Endothelial cell of umbilical vein (primary cell): ENCODE results near the gene NT5M. TPM values are rescaled to one million over a fixed set of nuclear protein-coding genes. Genes with fewer than 3 reads are reported as not detected.

Experiments
- BruUV-seq: library from RNA; stranded (reverse); fragments of 400-500 nt; replicated peaks from 2 replicates; lab custom pipeline; 2021; lab: Mats Ljungman, UMichigan
- CTCF ChIA-PET: fragments of 300-600, 350-600 bp; sonication (Branson Sonifier 250); formaldehyde crosslinking; loops from one replicate; lab custom pipeline; 2021; ENCODE audit warnings: antibody characterized with exemption, inconsistent platforms; lab: Charles Lee
- POLR2A ChIA-PET: fragments of 300-600, 350-600 bp; sonication (Branson Sonifier 250); formaldehyde crosslinking; loops from one replicate; lab custom pipeline; 2021; ENCODE audit warnings: antibody characterized with exemption, inconsistent platforms; lab: Charles Lee
- DNase-seq: peaks from one replicate; pipeline ENCODE4 v3.0.0-alpha.2; 2011; ENCODE audit warnings: low read depth, low spot score
- FAIRE-seq: peaks from 2 replicates; lab custom pipeline; 2011; peaks lifted over from hg19 to GRCh38; lab: Jason Lieb, UNC
- H2AFZ ChIP-seq: 2 replicates; pipeline ENCODE4 v1.6.0; 2012; ENCODE audit warnings: low read depth, low read length, control low read depth, inconsistent platforms
- H3K27ac ChIP-seq: 2 replicates; pipeline ENCODE4 v1.5.1; 2011; ENCODE audit warnings: low read depth, mild to moderate bottlenecking, control low read depth, low read length, moderate library complexity; ENCODE audit not compliant: insufficient read depth
- H3K27me3 ChIP-seq, 2 experiments: 2 replicates each; pipeline versions ENCODE4 v1.6.0 to v1.6.1; 2011; ENCODE audit warnings: low read length in 2 of 2, mixed read lengths in 1 of 2; ENCODE audit not compliant: control insufficient read depth in 2 of 2, insufficient read depth in 2 of 2
- H3K36me3 ChIP-seq, 2 experiments: 2 replicates in 1 of 2; 3 replicates in 1 of 2; pipeline ENCODE4 v1.5.1; 2011; ENCODE audit warnings: low read length in 2 of 2, mild to moderate bottlenecking in 1 of 2, moderate library complexity in 1 of 2; ENCODE audit not compliant: control insufficient read depth in 2 of 2, insufficient read depth in 2 of 2; ENCODE audit errors: extremely low read depth in 1 of 2
- H3K4me1 ChIP-seq: 3 replicates; pipeline ENCODE4 v1.5.1; 2011; ENCODE audit warnings: mild to moderate bottlenecking, low read length; ENCODE audit not compliant: control insufficient read depth, insufficient read depth; ENCODE audit errors: extremely low read depth
- H3K4me2 ChIP-seq: 2 replicates; pipeline ENCODE4 v1.6.1; 2011; ENCODE audit warnings: low read length, control low read depth, mixed read lengths; ENCODE audit not compliant: insufficient read depth
- H3K4me3 ChIP-seq, 3 experiments: fragments of 200-600 bp in 1 of 3; sonication (generic), shearing (Covaris generic) in 1 of 3; replicated peaks in 1 of 3; 2 replicates each; pipeline ENCODE4 v1.5.1; 2011 to 2016; ENCODE audit warnings: control low read depth in 3 of 3, low read length in 3 of 3, mild to moderate bottlenecking in 2 of 3, inconsistent platforms in 1 of 3, low read depth in 1 of 3, moderate library complexity in 1 of 3; ENCODE audit not compliant: insufficient read depth in 1 of 3
- H3K79me2 ChIP-seq: 2 replicates; pipeline ENCODE4 v1.6.0; 2012; ENCODE audit warnings: low read length, inconsistent platforms; ENCODE audit not compliant: control insufficient read depth, insufficient read depth
- H3K9ac ChIP-seq: replicated peaks from 2 replicates; pipeline ENCODE3; 2011; ENCODE audit warnings: low read length, control low read depth; ENCODE audit not compliant: insufficient read depth; ENCODE audit errors: extremely low read depth
- H3K9me1 ChIP-seq: replicated peaks from 3 replicates; pipeline ENCODE4 v1.6.0; 2011; ENCODE audit warnings: mild to moderate bottlenecking, low read length; ENCODE audit not compliant: control insufficient read depth, insufficient read depth; ENCODE audit errors: extremely low read depth
- H3K9me3 ChIP-seq: replicated peaks from 2 replicates; pipeline ENCODE4 v1.5.1; 2012; ENCODE audit warnings: low read length, inconsistent platforms; ENCODE audit not compliant: control insufficient read depth, insufficient read depth
- H4K20me1 ChIP-seq: replicated peaks from 2 replicates; pipeline ENCODE3; 2011; ENCODE audit warnings: mild to moderate bottlenecking, low read length; ENCODE audit not compliant: control insufficient read depth, insufficient read depth; ENCODE audit errors: extremely low read depth
- EZH2 ChIP-seq: IDR thresholded peaks from 2 replicates; pipeline ENCODE4 v1.6.1; 2012; ENCODE audit warnings: borderline replicate concordance, low read depth, mild to moderate bottlenecking, moderate library complexity, low read length, inconsistent platforms; ENCODE audit not compliant: severe bottlenecking
- FOS ChIP-seq: IDR thresholded peaks from 2 replicates; pipeline ENCODE4 v1.6.1; 2011; ENCODE audit warnings: mild to moderate bottlenecking, low read length, moderate library complexity, borderline replicate concordance; ENCODE audit not compliant: insufficient read depth
- GATA2 ChIP-seq: IDR thresholded peaks from 2 replicates; pipeline ENCODE4 v1.7.0; 2011; ENCODE audit warnings: low read depth, mild to moderate bottlenecking, moderate library complexity, mixed read lengths, low read length; ENCODE audit not compliant: insufficient read length, insufficient read depth
- JUN ChIP-seq: IDR thresholded peaks from 2 replicates; pipeline ENCODE4 v1.6.1; 2011; ENCODE audit warnings: borderline replicate concordance, low read depth; ENCODE audit not compliant: insufficient read length, insufficient read depth
- MAX ChIP-seq: IDR thresholded peaks from 2 replicates; pipeline ENCODE4 v1.6.1; 2011; ENCODE audit not compliant: insufficient read depth, insufficient read length
- MYC ChIP-seq: IDR thresholded peaks from one replicate; pipeline ENCODE4 v1.6.1; 2011; ENCODE audit warnings: mild to moderate bottlenecking, low read depth, low read length
- POLR2A ChIP-seq: IDR thresholded peaks from 2 replicates; pipeline ENCODE4 v1.6.1; 2012; ENCODE audit warnings: low read depth, mild to moderate bottlenecking, control low read depth, low read length
- POLR2AphosphoS5 ChIP-seq: IDR thresholded peaks from 2 replicates; pipeline ENCODE4 v1.6.1; 2012; ENCODE audit warnings: low read depth, mild to moderate bottlenecking, control low read depth, low read length, moderate library complexity; ENCODE audit not compliant: insufficient read depth
- dilution Hi-C: fragments of 300-500 bp; cut with MboI; formaldehyde crosslinking; loops from one replicate; pipeline ENCODE4 v1.15.0; 2019; ENCODE audit warnings: low sequenced_read_pairs; ENCODE audit not compliant: extremely low pct_ligation_motif_present
- intact Hi-C: fragments of 100-400 bp; cut with micrococcal nuclease; formaldehyde crosslinking; loops from one replicate; pipeline ENCODE4 v1.10.0; 2022
- polyA plus RNA-seq, 4 experiments: library from polyadenylated mRNA; depleted of rRNA in 3 of 4; stranded (reverse) in 3 of 4; unstranded in 1 of 4; fragments of >200 nt; gene quantifications; 2 replicates each; pipeline versions ENCODE4 v1.2.1 to v1.2.3, GENCODE V29; 2011 to 2012; ENCODE audit warnings: missing spikeins in 1 of 4
- total RNA-seq: library from RNA; stranded (reverse); gene quantifications from 2 replicates; pipeline ENCODE4 v1.2.3, GENCODE V29; 2021
- TF ChIP-seq, protein P1 (sequence below), 2 donors: IDR thresholded peaks; 1 replicate in 1 of 2; 2 replicates in 1 of 2; pipeline ENCODE4 v1.5.1; 2011; ENCODE audit warnings: low read length in 2 of 2, mild to moderate bottlenecking in 2 of 2, moderate library complexity in 2 of 2, control low read depth in 1 of 2, inconsistent platforms in 1 of 2, low read depth in 1 of 2; ENCODE audit not compliant: insufficient read depth in 1 of 2; ENCODE audit errors: extremely low read depth in 1 of 2

Gene NT5M
- total and polyA plus RNA-seq, 2 donors (not counting 3 experiments of a cell fraction or from before 2014, with no cell fraction given), result 0.91 to 3.0 TPM

DNA sequence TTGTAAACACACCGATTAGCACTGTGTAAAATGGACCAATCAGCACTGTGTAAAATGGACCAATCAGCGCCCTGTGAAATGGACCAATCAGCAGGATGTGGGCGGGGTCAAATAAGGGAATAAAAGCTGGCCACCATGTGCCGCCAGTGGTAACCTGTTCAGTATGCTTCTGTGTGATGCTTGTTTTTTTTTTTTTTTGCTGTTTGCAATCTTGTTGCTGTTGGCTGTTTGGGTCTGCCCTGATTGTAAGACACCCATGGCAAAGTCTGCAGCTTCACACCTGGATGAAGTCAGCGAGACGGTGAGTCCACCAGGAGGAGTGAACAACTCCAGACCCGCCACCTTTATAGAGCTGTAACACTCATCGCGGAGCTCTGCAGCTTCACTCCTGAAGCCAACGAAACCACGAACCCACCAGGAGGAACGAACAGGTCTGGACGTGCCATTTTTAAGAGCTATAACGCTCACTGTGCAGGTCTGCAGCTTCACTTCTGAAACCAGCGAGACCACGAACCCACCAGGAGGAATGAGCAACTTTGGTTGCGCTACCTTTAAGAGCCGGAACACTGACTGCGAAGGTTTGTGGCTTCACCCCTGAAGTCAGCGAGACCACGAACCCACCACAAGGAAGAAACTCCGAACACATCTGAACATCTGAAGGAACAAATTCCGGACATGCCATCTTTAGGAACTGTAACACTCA is 88.6 kb downstream of the NT5M start:
- Histone ChIP-seq H3K27me3 (no peaks in the 10 kb centered on the region), H3K9me3 (no peaks in the 10 kb centered on the region), H3K4me1 (no peaks in the 10 kb centered on the region), H3K4me3 (no peak overlapping the region), H3K79me2 (no peaks in the 10 kb centered on the region), H3K27ac (no peak overlapping the region), H3K9me1 (no peaks in the 10 kb centered on the region), H4K20me1 (no peaks in the 10 kb centered on the region), H3K4me2 (no peak overlapping the region), H3K36me3 (no peaks in the 10 kb centered on the region), H3K9ac (no peak overlapping the region), H2AFZ (no peak overlapping the region)
- dilution Hi-C loops, result no loop called here
- DNase-seq (no peak), FAIRE-seq (no peak)
- ChIA-PET CTCF (interaction anchor here (0.7 kb wide), 1 partner anchor 33 kb away, joined by 3 read pairs; no protein-coding TSS in a partner anchor), POLR2A (no interaction called here)
- BruUV-seq, result no TSS peak
- intact Hi-C loops, result no loop called here
- TF ChIP-seq GATA2 (no peak), POLR2AphosphoS5 (no peak), FOS (no peak), POLR2A (no peak), MYC (no peak), MAX (no peak), EZH2 (no peak), JUN (no peak)
- TF ChIP-seq, protein P1, sequence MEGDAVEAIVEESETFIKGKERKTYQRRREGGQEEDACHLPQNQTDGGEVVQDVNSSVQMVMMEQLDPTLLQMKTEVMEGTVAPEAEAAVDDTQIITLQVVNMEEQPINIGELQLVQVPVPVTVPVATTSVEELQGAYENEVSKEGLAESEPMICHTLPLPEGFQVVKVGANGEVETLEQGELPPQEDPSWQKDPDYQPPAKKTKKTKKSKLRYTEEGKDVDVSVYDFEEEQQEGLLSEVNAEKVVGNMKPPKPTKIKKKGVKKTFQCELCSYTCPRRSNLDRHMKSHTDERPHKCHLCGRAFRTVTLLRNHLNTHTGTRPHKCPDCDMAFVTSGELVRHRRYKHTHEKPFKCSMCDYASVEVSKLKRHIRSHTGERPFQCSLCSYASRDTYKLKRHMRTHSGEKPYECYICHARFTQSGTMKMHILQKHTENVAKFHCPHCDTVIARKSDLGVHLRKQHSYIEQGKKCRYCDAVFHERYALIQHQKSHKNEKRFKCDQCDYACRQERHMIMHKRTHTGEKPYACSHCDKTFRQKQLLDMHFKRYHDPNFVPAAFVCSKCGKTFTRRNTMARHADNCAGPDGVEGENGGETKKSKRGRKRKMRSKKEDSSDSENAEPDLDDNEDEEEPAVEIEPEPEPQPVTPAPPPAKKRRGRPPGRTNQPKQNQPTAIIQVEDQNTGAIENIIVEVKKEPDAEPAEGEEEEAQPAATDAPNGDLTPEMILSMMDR (IDR thresholded peaks at IDR 0.05; ENCODE audit: extremely low read depth in 1 of 2, insufficient read depth in 1 of 2, low read depth in 1 of 2, low read length in 2 of 2), result no peak
